NCI-H510A (cell line): ENCODE measurements around the gene LRPAP1.

Experiments used
- DNase-seq: peaks from one replicate; lab custom pipeline; 2025; lab: John Stamatoyannopoulos, UW

Gene LRPAP1

DNA sequence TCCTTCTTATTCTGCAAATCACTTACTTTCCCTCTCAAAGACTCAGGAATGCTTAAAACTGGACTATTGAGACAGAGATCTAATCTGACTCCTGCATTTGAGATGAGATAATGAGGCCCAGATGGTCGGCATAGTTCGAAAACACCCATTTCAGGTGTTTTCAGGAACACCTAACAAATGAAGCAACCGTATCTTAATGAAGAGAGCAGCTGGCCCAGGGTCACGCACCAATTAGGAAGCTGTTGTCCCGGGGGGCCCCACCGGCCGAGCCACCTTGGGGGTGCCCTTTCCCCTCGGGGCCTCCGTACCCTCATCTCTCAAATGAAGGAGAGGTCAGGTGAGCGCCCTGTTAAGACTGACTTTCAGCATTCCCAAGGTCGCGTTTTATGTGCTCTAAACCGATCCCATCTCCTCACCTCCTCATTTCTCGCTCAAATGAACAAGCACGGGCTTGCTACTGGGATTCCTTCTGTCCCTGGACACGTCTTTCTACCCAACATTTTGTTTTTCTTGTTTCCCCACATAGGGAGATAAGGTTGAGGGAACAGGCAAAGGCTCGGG, 824 bp downstream of the LRPAP1 start:
- DNase-seq: no peak

DNA sequence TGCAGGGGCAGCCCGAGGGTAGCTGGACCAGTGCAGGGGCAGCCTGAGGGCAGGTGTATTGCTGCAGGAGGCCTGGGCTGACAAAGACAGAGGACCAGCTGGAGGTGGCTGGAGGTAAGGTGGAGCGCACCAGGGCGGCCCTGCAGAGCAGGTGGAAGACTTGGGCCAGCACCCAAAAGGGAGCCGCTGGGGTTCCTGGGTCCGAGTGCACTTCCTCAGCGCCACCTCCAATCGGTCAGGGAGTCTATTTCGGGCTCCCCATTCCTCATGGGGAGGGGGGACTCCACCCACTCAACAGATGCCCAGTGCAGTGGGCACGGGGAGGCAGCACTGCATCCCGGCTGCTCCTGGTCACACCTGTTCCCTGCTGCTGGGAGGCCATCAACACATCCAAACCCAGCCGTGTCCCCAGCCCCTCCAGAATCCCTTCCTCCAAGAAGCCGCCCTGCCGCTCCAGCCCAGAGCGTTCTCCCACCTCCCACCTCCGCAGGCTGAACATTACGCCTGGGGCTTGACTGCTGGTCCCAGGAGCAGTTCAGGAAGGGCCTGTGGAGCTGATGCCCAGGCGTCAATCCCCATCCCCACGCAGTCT, 1.5 kb downstream of the LRPAP1 start:
- no peak for DNase-seq

DNA sequence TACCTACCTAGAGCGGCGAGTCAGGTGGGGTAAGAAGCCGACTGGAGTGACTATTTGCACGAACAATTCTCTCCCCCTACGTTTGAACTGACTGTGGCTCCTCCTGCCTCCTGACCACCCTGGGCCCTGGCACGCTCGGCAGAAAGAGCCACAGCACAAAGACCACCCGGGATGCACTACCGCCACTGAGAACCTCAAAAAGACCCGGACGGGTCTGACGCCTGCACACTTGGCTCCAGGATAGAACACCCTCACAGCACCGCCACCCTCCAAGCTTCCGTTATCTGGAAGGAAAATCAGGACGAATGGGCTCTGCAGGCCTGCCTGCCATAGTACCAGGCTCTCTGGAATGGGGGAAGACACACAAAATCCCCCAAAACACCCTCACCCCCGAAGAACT, 2.2 kb downstream of the LRPAP1 start:
- no peak for DNase-seq

DNA sequence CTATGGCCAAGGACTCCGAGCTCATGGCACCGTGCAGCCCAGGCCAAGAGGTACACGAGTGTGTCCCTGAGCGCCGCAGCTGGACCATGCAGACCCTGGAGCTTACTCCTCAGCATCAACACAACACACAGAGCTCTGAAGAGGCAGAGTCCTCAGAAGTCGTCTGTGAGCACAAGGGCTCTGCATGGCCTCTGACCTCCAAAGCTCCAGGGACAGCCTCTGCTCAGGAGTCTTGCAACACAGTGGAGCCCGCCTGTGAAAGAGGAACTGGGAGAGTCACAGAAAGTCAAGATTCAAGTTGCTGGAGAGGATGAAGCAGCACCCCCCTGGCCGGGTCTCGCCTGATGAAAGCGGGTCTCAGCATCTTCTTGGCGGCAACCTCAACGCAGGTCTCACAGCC, 2.9 kb downstream of the LRPAP1 start:
- no peak for DNase-seq

DNA sequence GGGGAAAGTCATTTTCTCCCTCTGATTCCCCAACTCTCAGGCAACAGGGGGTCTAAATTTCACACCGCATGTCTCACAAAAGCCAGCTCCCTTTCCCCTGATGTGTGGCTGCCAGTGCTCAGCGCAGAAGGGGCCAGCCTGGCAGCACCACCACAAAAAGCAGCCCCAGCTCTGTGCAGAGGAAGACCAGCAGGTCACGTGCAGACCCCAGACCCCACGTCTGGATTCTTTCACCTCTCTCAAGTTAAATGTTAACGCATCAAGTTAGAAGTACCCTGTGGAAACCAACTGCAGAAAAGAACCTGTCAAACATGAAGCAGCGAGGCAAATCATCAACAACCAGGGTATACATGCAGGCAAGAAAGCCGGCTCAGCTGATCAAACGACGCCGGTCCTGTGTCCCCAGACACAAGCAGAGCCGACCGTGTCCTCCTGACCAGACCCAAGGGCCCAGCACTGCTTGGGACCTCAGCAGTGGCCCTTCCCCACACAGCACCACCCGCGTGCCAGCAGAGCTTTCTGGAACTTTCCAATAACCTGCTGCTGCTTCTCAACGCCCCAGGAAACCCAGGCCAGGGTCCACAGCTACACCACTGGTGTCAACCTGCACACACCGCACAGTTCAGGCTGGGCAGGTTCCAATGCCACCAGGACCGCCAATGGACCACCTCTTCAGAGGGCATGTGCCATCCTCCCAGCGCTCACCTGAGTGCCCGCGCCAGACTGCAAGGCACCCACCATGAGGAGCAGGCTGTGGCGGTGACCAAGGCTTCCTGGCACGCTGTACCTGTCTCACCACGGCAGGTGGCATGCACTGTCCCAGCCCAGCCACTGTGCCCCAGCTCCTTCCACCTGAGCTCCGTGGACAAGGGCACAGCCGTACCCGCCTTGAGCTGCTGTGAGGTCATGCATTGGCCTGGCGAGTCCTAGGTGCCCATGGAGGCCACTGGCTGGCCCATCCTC, 4.0 kb downstream of the LRPAP1 start:
- DNase-seq: no peak

DNA sequence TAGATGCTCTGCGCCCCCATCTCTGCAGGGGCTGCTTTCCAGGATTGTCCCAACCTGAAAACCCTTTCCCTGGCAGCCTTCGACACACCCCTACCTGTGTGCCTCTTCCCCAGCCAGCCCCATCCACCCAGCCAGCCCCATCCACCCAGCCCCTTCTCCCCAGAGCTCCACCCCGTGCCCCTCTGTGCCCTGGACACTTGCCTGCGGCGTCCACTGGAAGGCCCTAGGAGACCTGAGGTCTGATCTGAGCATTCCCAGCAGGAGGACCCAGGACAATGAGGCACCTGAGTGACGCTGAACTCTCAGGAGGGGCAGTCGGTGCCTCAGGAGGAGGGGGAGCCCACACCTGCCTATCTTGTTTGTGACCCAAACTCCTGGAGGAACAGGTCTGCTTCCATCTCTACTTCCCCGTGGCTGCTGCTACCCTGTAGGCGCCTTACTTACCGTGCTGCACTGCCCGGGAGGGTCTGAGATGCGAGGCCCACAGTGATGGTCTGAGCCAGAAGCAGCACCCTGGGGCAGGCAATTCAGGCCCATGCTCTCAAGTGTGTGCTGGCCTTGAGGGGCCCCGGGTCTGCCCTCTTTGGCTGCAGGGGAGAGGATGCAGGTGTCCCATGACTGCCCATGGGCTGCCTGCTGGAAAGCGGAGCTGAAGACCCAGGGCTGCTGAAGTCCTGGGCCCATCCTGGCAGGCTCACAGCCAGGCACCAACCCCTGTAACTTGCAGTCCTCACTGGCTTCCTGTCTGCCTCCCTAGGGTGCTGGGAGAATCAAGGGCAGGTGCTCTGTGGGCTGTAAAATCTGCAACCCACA, 4.9 kb downstream of the LRPAP1 start:
- DNase-seq: no peak

DNA sequence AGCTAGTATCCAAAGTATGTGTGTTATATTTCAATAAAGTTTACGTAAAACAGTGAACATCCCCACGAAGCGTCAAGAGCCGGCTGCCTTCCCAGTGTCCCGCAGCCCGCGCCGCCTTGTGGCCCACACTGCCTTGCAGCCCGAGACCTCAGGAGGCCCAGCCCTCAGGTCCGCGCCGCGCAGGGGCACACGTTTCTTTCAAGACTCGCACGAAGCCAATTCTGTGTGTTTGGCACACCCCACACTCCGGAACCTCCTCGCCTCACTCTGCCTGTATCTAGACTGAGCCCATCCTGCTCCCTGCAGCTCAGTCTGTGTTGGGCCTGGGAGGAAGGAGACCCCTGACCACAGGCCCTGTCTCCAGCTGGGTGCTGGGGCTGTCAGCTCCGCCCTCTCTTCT, 5.8 kb downstream of the LRPAP1 start:
- no peak for DNase-seq

DNA sequence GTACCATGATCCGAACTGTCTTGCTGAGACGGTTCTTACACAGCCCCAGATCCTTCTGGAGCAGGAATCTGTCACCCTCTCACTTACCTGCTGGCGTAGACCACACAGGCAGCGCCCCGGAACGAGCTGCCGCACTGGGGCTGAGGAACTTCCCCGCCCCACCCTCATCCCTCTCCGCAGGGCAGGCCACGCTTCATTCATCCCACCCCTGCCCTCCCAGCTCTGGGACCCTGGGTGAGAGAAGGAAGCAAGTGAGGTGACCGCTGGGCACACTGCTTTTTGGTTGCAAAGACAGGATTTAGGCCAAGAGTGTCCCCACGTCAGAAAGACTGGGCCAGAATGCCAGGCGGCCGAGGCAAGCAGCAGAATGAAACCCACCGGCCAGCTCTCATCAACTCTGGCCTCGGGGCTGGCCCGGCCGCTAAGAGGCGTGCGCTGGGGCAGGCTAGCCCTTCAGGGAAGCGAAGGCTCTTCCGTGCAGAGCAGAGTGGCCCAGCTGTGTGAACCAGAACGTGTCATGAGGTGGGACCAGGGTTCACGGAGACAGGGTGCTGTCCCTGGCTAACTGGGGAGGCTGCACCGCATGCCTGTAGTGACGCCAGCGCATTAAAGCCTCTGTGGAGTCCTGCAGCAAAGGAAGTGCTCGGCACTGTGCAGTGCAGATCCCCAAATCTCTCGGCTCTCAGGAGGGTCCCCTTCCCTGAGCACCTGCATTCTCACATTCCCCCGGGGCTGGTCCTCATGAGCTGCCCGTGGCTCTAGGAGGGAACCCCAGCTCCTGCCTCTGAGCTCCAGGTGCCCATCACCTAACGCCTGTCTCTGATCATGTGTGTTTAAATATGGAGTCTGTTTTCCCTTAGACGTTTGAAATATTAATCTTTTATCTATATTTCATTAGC, 6.4 kb downstream of the LRPAP1 start:
- no peak for DNase-seq

DNA sequence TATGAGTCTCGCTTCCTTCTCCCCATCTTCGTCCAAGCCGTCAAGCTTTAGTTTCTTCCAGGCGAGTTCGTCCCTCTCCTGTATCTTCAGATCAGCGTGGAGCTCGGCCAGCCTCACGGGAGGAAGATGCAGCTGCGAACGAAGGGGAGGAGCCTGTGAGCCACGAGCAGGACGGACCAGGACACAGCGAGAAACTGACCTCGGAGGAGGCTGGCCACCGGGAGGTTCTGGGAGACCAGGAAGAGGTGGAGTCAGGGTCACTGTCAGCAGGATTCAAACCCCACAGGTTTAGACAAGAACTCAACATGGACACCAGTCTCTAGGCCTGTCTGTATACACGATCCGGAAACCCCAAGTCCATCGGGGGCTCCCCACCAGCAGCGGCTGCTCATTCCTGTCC, 7.3 kb downstream of the LRPAP1 start:
- DNase-seq: no peak

DNA sequence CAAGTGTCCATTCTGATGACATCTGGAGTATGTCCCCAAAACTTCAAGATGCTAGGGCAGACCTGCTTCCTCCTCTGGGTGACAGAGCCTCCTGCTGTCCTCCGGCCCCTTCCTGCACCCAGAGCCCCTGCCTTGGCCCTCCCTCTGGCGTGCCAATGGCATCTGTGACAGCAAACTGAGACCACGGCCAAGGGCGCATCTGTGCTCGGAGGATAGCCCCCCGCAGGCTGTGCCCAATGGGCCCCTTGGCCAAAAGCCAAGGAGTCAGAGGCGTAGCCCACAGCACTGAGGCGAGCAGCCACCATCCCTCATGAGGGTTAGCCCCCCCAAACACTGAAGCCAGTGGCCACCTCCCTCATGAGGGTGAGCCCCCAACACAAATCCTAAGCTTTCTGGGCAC, 7.9 kb downstream of the LRPAP1 start:
- no peak for DNase-seq

DNA sequence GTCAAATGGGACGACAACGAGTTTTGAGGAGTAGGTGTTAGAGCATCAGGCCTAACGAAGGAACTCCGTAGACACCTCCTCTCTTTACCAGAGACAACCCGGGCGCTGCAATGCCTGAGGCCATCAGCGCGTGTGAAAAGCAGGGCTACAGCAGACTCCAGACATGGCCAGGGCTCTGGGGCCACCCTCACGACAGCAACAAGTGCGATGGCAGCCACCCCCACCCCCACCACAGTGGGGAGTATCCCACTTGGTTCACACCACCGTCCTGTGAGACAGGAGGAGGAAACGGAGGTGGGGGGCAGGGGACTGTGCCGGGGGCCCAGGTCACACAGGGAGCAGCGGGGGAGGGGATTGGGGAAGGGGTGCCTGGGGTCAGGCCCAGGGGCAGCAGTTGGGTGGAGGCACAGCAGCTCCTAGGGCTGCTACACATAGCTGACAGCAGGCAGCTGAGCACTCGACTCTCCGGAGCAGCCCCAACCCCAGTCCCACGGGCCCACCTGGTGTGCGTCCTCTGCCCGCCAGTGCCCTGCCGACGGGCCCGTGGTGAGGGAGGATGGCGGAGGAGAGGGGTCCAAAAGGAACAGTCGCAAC, 8.5 kb downstream of the LRPAP1 start:
- no peak for DNase-seq

DNA sequence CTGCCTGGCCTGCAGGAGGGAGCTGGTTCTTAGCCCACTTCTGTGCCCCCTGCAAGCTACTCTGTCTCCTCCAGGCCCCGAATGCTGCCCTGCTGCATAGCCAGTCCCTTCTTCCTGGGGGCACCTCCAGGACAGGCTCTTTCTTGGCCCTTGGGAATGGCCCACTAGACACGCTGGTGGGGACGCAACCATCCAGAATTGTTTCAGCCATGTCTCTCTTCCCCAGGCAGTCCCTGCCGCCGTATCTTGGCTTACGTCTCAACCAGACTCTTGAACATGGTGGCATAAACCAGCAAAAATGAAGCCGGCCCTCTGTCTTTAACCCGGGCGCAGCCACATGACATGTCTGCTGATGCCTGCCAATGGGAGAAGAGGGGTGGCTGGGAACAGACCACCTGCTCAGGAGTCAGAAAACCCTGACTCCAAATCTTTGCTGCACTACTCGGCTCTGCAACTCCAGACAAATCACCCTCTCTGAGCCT, 9.0 kb downstream of the LRPAP1 start:
- no peak for DNase-seq

DNA sequence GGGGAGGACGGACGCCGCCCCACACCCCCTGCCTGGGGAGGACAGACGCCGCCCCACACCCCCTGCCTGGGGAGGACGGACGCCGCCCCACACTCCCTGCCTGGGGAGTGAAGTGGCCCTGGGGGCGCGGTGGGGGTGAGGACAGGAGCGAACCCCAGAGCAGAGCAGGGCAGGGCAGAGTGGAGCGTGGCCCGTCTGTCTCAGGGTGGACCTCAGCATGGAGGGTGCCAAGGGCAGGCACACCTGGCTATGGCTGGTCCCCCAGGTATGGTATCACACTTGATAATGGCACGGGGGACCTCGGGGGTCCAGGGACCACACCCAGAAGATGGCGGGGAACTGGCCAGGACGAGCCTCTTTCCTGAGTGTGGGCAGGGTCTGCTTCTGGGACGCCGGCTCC, 9.6 kb downstream of the LRPAP1 start:
- no peak for DNase-seq

DNA sequence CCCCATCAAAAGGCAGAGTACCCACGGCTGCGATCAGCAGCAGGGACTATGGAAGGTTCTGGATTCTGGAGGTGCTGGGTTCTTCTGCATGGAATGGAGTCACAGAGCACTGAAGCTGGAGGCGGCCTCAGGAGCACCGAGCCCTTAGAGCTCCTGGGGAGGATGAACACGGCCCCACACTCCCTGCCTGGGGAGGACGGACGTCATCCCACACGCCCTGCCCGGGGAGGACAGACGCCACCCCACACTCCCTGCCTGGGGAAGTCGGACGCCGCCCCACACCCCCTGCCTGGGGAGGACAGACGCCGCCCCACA, 9.9 kb downstream of the LRPAP1 start:
- no peak for DNase-seq

DNA sequence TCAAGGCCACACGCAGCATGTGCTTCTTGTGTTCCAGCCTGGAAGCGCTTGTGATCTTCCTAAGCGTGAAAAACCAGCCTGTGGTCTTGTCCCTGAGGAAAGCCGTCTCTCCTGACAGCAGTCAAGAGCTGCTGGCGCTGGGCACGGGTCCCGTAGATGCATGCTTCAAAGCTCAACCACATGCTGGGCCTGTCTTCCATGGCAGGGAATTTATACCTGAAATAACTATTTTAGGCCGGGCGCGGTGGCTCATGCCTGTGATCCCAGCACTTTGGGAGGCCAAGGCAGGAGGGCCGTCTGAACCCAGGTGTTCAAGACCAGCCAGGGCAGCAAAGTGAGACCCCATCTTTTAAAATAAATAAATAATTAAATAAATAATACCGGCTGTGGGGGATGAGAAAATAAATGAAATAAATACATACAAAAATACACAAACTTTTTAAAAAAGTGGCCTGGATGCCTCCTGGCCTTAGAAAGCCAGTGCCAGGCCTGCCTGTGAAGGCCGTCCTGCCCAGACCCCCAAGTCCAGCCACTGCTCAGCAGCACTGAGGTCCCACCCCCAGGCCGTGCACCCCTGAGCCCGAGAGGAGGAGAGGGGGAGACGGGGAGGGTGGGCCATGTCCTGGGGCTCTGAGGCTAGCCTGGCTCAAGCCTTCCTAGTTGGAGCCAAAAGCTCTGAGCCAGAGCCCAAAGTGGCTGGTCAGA, 10.4 kb downstream of the LRPAP1 start:
- DNase-seq: no peak

DNA sequence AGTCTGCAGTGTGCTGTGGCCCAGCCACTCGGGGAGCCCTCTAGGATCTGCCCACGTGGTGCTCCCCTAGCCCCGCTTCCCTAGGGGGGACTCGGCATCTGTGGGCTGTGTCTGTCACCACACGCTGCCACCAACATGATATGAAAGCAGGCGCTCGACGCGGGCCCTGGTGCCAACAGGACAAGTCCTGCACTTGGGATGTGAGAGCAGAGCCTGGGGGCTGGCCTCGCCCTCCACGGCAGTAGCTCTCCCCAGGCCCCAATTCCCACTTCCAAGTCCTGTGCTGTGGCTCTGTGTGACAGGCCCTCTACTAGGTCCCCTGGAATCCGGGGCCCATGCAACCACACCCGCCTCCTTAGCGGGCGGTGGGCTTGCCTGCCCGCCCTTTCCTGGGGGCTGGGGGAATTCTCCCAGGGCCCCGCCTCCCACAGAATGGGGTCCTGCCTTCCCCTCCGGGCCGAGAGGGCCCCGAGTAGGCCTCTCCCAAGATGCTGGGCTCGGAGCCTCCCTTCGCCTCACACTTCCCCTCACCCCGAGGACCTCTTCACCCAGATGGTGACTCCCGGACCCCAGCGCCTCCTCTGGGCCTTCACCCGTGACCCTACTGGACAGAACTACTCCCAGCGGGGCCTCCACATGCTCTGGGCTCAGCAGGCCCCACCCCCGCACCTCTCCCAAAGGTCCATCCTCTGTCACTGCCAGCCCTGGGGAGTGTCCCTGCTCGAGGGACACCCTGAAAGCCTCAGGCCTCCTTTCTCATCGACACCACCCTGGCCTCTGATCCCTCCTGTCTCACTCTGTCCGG, 11.2 kb downstream of the LRPAP1 start:
- DNase-seq: no peak

DNA sequence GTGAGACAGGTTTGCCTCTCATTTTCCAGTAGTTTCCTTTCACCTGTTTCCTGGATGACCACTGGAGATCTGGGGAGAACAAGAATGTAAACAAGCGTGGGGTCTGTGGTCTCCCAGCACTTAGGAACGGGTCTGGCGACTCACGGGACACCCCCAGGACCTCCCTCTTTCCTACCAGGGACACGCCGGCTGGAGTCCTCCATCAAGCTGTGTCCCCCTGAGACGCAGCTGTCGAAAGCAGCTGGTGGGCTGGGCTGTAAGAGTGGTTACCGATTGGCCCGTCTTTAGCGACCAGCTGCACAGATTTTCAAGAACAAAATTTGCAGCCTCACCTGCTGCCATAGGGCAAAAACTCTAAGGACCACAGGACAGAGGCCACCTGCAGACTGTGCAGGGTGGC, 11.9 kb downstream of the LRPAP1 start:
- DNase-seq: no peak

DNA sequence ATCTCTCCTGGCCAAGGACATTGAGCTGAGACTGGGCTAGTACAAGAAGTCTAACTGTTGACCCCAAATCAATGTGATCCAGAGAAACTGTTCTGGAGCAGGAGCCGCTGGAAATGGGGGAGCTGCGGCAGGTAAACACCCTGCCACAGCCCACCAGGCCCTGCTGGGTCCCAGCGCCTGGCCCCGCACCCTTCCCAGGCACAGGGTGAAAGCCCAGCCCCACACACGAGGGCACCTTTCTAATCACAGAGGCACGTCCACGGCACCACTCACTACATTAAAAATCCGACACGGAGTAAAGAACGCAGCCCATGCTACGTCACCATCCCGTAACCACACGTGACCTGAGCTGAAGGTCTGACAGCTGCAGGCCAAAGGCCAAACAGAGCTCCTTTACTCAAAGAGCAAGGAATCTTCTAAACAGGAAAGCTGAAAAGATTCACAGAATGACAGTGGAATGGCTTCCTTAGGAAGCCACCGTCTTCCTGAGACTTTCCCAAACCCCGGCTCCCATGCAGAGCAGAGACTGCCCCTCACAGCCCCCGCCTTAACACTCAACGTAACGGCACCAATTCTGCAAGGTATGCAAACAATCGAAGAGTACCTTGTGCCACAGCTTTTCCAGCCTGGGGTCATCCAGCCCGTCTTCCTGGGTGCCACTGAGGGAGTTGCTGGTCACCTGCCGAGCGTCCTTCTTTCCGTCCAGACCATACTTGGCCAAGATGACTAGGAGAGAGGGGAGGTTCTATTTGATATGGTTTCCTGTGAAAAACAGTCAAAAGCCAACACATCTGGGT, 12.6 kb downstream of the LRPAP1 start:
- no peak for DNase-seq

DNA sequence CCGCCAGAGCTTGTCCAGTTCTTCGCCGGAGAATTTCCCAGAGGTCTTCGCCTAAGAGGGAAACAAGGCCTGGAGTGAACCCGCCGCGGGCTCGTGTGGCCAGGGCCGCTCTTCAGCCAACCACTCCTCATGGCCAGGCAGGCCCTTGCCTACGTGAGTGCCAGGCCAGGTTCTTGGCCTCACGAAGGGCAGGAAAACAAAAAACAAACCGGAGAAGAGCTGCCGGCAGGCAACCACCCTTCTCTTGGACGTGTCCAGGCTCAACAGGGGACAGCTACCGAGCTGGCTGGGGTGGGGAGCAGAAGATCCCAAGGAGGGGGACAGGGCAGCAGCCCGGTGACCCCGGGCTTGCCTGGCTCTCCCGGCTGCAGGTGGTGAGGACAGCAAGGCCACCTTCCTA, 13.3 kb downstream of the LRPAP1 start:
- DNase-seq: no peak
